ENCODE data around the gene RDH16. TPM values are rescaled to one million over a fixed set of nuclear protein-coding genes. Genes with fewer than 3 reads are reported as not detected.

Gene RDH16
- total RNA-seq, 1 donor from 2014 or later, result 1.2 TPM

DNA sequence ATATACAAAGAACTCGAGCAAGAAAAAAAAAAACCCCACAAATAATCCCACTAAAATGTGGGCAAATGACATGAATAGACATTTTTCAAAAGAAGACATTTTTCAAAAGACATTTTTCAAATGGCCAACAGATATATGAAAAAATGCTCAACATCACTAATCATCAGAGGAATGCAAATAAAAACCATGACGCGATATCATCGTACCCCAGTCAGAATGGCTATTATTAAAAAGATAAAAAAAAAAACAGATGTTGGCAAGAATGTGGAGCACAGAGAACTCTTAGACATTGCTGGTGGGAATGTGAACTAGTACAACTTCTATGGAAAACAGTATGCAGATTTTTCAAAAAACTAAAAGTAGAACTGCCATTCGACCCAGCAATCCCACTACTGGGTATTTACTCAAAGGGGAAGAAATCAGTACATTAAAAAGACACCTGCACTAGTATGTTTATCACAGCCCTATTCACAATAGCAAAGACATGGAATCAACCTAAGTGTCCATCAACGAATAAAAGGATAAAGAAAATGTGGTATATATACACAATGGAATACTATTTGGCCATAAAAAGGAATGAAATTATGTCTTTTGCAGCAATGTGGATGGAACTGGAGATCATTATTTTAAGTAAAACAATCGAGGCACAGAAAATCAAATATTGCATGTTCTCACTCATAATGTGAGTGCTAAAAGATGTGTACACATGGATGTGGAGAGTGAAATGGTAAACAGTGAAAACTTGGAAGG, 32.6 kb upstream of the RDH16 start:
- no peak overlapping the region for H3K27ac ChIP-seq
- H3K9ac ChIP-seq, result no peak overlapping the region
- TF ChIP-seq EZH2 (IDR thresholded peaks at IDR 0.05) (no peak), EZH2phosphoT487 (IDR thresholded peaks at IDR 0.05) (no peak)
- TF ChIP-seq, protein P1, sequence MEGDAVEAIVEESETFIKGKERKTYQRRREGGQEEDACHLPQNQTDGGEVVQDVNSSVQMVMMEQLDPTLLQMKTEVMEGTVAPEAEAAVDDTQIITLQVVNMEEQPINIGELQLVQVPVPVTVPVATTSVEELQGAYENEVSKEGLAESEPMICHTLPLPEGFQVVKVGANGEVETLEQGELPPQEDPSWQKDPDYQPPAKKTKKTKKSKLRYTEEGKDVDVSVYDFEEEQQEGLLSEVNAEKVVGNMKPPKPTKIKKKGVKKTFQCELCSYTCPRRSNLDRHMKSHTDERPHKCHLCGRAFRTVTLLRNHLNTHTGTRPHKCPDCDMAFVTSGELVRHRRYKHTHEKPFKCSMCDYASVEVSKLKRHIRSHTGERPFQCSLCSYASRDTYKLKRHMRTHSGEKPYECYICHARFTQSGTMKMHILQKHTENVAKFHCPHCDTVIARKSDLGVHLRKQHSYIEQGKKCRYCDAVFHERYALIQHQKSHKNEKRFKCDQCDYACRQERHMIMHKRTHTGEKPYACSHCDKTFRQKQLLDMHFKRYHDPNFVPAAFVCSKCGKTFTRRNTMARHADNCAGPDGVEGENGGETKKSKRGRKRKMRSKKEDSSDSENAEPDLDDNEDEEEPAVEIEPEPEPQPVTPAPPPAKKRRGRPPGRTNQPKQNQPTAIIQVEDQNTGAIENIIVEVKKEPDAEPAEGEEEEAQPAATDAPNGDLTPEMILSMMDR (IDR thresholded peaks at IDR 0.05), result no peak
- no peak overlapping the region for H3K4me3 Mint-ChIP-seq
- no peaks in the 10 kb centered on the region for H3F3A ChIP-seq (ENCODE audit: low read depth)
- H3K9me3 Mint-ChIP-seq, result no peaks in the 10 kb centered on the region
- H3K4me1 Mint-ChIP-seq, result peaks cover 3% of the 10 kb centered on the region
- H3K4me1 ChIP-seq, result no peaks in the 10 kb centered on the region
- H3K27me3 Mint-ChIP-seq (ENCODE audit: insufficient read depth, low read depth), result no peaks in the 10 kb centered on the region
- H3K36me3 Mint-ChIP-seq, result peaks cover 2% of the 10 kb centered on the region
- no peaks in the 10 kb centered on the region for H3K9me3 ChIP-seq (ENCODE audit: low read depth)
- H4K20me1 ChIP-seq (ENCODE audit: low read depth), result no peaks in the 10 kb centered on the region
- H3K36me3 ChIP-seq, result no peaks in the 10 kb centered on the region
- no peak overlapping the region for H3K4me3 ChIP-seq
- no peaks in the 10 kb centered on the region for H3K27me3 ChIP-seq
- no peak overlapping the region for H3K27ac Mint-ChIP-seq
- H3K4me2 ChIP-seq, result no peak overlapping the region
- no peak overlapping the region for H2AFZ ChIP-seq (replicated peaks)
- H3K79me2 ChIP-seq (ENCODE audit: low read depth), result no peaks in the 10 kb centered on the region
- no peak for DNase-seq (ENCODE audit: low spot score)

DNA sequence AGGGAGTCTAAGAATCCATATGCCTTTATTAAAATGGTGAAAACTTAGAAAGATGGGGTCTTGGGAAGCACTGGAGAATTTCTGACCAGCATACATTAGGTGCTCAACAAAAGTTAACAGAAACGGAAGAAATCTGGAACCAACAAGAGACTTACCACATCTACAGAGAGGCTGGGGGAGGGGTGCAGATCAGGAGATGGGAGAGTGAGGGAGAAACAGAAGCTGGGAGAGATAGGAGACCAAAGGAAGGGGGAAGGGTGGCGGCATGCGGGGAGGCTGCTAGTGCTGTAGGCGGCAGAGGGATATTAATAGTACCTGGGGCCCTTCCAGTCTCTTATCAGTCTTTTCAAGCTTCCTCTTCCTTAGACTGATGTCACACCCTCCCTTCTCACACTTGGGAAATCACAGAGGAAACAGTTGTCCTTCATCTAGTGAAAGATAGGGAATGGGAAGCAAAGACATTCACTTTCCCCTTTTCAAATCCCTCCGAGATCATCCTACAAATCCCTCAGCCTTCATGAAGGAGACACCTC, 30.9 kb upstream of the RDH16 start:
- H3K27ac Mint-ChIP-seq, result no peak overlapping the region
- H3K4me2 ChIP-seq, result no peak overlapping the region
- DNase-seq (ENCODE audit: low spot score), result no peak

DNA sequence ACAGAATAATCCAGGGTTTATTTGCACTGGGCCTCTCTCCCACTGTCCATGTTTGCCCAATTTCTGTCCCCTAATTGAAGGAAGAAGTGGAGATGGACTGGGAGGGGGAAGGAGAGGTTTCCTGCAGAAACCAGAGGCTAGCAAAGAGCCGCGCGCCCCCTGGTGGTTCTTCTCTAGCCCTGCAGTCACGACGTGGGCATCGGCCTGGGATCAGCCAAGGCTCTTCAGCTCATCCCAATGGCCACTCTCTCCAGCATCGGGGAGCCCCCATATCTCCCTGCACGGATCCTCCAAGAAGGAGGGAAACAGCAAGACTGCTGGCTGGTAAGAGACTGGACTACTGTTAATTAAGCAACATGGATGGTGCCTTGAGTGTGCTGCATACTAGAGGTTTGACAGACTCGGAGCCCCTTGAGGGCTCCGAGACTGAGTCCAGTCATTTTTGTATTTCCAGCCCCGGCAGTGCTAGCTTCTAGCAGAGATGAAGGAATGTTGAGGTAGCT, 30.2 kb upstream of the RDH16 start:
- H3K36me3 ChIP-seq, result no peaks in the 10 kb centered on the region
- H3K4me3 ChIP-seq, result no peak overlapping the region
- Mint-ChIP-seq H3K4me3 (no peak overlapping the region), H3K27me3 (ENCODE audit: insufficient read depth, low read depth) (no peaks in the 10 kb centered on the region), H3K27ac (no peak overlapping the region), H3K4me1 (peaks cover 3% of the 10 kb centered on the region), H3K9me3 (no peaks in the 10 kb centered on the region), H3K36me3 (no peaks in the 10 kb centered on the region)
- H3K9ac ChIP-seq, result no peak overlapping the region
- H3K27ac ChIP-seq, result no peak overlapping the region
- H4K20me1 ChIP-seq (ENCODE audit: low read depth), result no peaks in the 10 kb centered on the region
- H3K79me2 ChIP-seq (ENCODE audit: low read depth), result no peaks in the 10 kb centered on the region
- peak overlapping the region; percentile 38 for H2AFZ ChIP-seq (replicated peaks)
- peak; percentile 89 for DNase-seq (ENCODE audit: low spot score)
- H3K9me3 ChIP-seq (ENCODE audit: low read depth), result no peaks in the 10 kb centered on the region
- no peaks in the 10 kb centered on the region for H3K27me3 ChIP-seq
- no peak overlapping the region for H3K4me2 ChIP-seq
- TF ChIP-seq, protein P1 (IDR thresholded peaks at IDR 0.05), result peak; percentile 97
- no peak for TF ChIP-seq EZH2phosphoT487 (IDR thresholded peaks at IDR 0.05)
- no peaks in the 10 kb centered on the region for H3K4me1 ChIP-seq
- no peaks in the 10 kb centered on the region for H3F3A ChIP-seq (ENCODE audit: low read depth)

More for the DNA sequence above, 30.9 kb upstream of the RDH16 start:
- Histone ChIP-seq H3K36me3 (no peaks in the 10 kb centered on the region), H3K4me3 (no peak overlapping the region), H4K20me1 (ENCODE audit: low read depth) (no peaks in the 10 kb centered on the region), H3K9ac (no peak overlapping the region), H3K4me1 (no peaks in the 10 kb centered on the region), H3K27me3 (no peaks in the 10 kb centered on the region), H3F3A (ENCODE audit: low read depth) (no peaks in the 10 kb centered on the region), H2AFZ (replicated peaks) (no peak overlapping the region), H3K79me2 (ENCODE audit: low read depth) (no peaks in the 10 kb centered on the region), H3K9me3 (ENCODE audit: low read depth) (no peaks in the 10 kb centered on the region), H3K27ac (no peak overlapping the region)
- H3K4me1 Mint-ChIP-seq, result peaks cover 3% of the 10 kb centered on the region
- no peak overlapping the region for H3K4me3 Mint-ChIP-seq
- no peaks in the 10 kb centered on the region for H3K9me3 Mint-ChIP-seq
- TF ChIP-seq, protein P1 (IDR thresholded peaks at IDR 0.05), result no peak
- TF ChIP-seq EZH2phosphoT487 (IDR thresholded peaks at IDR 0.05) (no peak), EZH2 (IDR thresholded peaks at IDR 0.05) (no peak)
- H3K27me3 Mint-ChIP-seq (ENCODE audit: insufficient read depth, low read depth), result no peaks in the 10 kb centered on the region
- H3K36me3 Mint-ChIP-seq, result peaks cover 2% of the 10 kb centered on the region
